Nucleus accumbens (tissue), 56 donors: Measurements from ENCODE around the gene SLC13A2.

Experiments
- DNase-seq, 56 donors: peaks; one replicate each; lab custom pipeline; 2025; lab: John Stamatoyannopoulos, UW

Gene SLC13A2

DNA sequence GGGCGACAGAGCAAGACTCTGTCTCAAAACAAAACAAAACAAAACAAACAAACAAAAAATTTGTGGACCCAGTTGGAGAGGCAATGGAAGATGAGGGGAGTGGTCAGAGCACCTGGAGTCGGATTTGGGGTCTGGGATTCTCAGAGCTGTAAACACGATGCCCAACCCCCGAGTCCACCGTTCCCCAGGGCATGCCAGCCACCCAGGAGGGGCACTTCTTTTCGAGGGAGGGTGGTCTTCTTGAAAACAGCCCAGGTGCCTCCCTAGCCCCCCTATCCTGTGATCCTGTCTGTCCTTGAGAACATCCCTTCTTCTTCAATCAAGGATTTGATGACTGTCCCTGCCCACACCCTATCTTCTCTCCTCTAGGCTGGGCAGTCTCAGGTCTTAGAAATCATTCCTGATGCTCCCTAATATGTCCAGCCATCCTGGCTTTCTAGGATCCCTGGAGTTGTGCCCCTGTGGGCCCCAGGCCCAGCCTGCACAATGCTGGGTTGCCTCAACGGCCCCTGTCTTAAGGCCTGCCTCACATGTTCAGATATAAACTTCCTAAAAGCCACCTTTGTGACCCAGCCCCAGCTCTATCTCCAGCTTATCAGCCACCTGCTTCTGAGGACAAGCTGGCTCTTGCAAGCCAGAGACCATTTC is 3.1 kb upstream of the SLC13A2 start:
- no peak for DNase-seq

DNA sequence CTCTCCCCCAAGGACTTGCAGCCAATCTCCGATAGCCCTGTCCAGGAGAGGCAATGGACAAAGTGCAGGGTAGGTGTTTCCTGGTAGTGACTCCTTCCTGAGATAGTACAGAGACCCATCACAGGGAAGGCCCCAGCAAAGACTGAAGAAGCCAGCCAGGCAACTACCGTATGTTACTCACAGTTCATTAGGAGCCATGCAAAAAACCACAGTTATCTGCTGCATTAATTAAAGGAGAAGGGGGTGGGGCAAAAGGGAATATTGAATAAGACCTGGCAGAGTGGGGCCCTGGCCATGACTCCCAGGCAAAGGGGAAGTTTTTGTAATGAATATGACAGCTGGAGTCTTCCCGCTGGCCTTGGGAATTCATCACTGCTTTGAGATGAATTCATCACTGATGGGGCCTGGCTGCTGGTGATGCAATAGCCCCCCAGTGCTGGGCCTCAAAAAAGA is 2.5 kb upstream of the SLC13A2 start:
- no peak for DNase-seq

DNA sequence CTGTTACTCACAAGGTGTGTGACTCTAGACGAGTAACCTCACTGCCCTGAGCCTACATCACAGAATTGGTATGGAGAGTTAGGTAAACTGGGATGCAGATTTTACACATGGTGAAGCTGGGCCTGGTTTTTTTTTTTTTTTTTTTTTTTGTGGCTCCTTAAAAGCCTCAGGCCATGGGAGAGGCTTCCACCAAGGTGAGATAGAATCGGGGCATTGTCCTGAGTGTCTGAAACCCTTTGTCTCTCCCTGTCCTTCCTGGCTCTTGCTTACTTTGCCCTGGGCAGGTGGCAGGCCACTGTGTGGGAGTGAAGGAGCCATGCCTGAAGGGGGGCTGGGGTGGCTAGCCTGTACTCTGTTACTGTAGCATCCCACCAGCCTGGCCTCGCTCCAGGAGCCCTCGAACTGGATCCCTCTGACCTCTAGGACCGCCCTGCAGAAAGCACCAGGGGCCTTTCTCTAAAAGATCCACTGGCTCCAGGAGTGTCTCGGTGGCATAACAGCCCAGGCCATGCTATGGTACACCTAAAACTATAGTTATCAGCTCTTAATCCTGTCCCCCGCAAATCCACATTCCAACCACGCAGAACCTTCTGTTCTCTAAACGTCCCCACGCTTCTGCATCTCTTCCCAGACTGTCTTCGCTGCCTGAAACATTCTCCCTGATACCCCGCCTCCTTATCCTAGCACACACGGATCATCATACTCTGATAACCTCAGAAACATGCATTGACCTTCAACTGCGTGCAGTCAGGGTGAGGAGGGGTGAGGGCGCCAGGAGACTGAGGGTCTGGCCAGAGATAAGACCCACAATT is 1.7 kb upstream of the SLC13A2 start:
- DNase-seq = no peak

DNA sequence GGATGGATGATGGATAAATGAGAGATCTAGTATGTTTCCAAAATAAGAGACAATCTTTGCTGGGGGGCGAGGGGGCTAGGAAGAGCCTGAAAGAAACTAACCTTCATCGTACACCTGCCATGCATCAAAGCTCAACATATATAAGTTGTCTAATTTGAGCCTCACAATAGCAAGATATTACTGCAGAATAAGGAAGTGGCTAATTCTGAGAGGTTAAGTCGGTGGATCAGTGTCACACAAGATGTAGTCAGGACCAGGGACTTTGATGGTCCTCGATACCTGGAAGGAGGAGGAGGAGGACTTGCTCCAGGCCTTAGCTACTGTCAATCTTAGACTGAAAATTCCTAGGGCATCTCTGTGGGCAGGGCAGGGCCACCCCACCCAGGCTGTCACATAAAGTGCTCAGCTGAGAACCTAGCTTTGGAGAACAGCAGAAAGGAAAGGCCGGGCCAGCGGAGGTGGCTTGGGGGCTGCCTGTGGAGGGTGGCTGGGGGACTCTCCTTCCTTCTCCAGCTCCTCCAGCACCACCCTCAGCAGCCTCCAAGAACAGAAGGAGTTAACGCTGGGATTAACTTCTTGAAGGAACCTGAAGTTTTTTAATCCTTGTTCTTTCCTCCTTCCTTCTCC is 460 bp upstream of the SLC13A2 start:
- no peak for DNase-seq

DNA sequence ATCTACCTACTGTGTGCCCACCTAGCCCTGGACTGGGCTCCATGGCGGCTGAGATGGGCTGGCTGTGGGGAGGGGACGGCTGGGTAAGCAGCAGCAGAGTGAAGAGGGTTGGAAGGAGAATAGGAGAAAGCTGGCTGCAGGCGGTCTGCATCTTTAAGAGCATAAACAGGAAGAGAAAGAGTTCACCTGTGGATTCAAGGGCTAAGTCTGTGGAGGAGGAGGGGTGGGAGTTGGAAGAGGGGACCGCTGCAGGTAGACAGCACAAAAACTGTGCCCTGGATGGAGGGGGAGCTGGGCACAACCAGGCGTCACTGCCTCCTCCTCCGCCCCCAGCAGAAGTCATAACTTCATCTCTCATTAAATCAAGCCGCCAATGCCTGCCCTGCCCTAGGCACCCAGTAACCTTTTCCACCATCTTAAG is 677 bp downstream of the SLC13A2 start:
- no peak for DNase-seq

DNA sequence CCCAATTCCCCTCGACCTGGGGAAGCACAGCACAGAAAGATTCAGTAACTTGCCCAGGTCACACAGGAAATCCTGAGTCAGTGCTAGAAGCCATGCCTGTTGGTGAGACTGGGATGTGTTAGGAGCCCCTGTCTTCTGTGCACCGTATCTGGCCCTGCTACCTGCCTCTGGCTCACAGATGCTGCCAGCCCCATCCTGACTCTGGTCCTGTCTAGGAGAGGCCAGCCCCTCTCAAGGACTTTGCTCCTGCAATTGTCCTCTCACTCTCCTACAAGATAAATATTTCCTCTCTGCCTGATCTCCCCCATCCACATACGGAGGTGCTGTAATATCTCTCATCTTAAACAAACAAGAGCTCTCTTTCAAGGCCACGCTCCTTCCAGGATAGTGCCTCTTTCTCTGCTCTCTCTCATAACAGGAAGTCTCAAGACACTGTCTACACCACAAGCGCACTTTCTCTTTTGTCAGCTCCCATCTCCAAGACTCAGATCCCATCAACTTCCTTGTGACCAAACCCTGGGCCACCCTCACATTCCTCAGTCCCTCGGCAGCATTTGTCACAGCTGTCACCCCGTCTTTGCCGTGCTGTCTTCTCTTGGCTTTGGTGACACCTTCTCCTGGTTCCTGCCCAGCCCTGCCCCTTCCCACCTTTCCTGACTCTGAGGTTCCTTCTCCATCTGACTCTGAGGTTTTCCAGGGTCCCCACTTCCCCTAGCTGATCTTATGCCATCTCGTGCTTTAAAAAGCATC is 1.9 kb downstream of the SLC13A2 start:
- no peak for DNase-seq

DNA sequence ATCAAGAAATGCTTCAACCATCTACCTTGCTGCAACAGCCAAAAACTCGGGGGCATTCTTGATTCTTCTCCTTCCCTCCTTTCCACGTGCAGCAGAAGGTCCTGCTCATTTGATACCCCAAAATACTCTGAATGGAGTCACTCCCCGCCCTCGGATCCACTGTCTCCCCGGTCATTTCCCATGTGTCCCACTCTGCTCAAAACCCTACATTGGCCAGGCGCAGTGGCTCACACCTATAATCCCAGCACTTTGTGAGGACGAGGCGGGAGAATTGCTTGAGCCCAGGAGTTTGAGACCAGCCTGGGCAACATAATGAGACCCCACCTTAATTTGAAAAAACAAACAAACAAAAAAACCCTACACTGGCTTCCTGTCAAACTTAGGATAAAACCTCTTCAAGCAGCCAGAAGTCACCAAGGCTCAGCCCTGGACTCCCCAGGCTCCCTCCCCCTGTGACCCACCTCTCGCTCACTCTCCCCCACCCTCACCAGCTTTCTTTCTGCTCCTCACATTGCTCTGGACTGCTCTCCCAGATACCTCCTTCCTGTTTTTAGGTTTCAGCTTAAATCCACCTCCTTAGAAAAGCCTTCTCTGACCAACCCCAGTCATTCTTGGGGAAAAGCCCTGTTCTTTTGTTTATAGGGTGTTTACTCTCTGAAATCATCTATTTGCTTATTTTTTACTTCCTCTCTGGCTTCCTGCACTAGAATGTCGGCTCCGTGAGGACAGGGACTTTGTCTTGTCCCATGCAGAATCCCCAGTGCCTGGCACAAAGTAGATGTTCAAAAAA is 2.8 kb downstream of the SLC13A2 start:
- no peak for DNase-seq

DNA sequence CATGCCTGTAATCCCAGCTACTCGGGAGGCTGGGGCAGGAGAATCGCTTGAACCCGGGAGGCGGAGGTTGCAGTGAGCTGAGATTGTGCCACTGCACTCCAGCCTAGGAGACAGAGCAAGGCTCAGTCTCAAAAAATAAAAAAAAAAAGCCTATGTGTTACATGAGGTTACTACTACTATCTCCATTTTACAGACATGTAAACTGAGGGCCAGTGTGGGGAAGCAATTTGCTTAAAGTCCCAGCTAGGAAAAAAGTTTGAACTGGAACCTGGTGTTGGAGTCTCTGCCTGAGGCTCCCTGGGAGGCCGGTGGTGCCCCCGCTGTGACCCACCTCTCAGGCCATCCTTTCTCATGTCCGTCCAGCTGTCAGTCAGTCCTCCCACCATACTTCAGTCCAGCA is 4.5 kb downstream of the SLC13A2 start:
- DNase-seq = no peak

DNA sequence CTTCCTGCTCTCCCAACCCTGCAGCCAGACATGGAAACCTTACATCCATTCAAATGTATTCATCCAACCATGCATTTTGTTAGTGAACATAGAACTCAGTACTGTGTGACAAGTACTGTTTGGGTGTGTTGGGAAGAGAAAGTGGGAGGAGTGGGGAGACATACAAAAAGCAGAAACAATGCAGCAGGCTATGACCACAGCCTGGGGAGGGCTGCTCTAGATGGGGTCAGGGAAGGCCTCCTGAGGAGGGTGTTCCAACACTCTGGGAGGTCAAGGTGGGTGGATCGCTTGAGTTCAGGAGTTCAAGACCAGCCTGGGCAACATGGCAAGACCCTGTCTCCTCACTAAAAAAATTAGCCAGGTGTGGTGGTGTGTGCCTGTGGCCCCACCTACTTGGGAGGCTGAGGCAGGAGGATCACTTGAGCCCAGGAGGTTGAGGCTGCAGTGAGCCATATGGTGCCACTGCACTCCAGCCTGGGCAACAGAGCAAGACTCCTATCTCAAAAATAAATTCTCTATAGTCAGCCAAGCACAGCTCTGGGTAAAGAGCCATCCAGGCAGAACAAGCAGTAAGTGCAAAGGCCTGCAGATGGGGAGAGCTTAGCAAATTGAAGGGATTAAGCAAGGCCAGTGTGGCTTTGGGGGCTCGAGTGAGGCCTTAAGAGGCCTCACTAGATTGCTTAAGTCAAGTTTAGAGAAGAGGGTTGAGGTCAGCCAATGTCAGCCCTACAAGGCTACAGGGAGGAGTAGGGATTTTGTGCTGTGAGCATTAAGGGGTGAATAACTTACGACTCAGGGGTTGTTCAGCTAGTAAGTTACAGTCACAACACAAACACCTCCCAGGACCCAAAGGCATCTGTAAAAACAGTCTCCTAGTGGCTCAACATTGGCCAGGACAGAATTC is 5.5 kb downstream of the SLC13A2 start:
- no peak for DNase-seq

DNA sequence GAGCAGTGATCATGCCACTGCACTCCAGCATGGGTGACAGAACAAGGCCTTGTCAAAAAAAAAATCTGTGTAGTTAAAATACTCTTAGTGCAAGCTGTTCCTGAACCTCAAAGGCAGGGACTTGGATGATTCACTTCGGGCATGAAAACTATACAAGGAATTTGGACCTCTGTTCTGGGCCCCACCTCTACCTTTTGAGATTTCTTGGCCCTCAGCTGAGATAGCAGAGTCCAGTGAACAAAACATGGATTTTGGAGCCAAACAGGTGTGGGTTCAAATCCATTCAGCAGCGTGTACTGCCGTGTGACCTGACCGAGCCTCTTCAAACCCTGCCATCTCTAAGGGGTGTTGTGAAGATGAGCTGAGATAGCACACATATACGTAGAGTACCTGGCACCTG is 6.8 kb downstream of the SLC13A2 start:
- DNase-seq = no peak

DNA sequence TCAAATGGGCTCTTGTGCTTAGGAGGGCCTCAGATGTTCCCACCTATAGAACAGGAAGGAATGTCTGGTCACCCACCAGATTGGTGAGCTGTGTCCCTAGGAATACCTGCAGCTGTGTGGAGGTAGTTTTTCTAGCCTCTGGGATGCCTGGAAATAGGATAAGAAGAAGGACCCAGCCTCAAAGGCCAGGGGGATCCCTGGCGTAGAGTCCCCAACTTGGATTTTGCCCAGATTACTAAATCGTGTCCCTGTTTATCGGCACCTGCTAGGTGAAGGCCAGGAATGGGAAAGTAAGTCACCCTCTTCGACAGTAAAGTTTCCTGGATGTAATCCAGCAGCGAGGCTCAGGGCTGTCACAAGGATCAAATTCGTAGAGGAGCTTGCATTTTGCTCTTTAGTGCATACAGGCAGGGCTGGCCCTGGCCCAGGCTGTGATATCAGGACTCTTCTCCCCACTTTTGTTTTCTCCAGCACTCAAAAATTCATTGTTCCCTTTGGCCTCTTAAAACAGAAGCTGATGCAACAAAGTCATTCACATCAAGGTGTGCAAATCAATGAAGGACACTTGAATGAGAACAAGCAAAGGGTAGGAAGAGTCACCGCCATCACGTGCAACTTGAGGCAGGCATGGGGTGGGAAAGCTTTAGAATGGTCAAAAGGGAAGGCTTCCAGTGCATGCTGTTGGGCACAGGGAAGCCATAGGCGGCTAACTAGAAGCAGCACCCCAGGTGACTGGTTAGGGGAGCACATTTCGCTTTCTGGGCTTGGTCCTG is 7.5 kb downstream of the SLC13A2 start:
- DNase-seq = no peak

DNA sequence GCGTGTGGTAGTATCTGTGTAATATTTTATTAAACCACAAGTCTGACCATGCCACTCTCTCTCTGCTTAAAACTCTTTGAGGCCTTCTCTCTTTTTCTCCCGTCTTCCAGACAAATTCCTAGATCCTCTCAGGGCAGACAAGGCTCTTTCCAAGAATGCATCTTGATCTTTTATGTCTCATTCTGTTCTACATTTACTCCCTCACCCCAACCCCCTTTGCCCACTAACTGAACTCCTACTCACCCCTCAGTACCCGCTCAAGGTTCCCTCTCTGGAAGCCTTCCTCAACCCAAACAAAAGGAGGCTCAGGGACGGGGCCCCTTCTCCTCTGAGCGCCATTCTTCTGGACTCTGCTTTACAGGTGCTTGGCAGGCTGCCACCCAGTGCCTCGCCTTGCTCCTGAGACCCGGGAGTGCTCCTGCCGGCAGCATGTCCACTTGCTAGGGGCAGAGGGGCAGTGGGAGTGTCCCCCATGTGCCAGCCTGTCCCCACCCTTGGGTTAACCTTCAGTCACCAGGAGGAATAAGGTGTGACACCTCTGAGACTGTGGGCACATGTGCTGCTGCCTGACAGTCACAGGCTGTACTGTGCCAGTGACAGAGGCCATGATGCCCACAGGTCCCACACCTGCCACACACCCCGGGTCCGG is 9.2 kb downstream of the SLC13A2 start:
- DNase-seq = no peak

DNA sequence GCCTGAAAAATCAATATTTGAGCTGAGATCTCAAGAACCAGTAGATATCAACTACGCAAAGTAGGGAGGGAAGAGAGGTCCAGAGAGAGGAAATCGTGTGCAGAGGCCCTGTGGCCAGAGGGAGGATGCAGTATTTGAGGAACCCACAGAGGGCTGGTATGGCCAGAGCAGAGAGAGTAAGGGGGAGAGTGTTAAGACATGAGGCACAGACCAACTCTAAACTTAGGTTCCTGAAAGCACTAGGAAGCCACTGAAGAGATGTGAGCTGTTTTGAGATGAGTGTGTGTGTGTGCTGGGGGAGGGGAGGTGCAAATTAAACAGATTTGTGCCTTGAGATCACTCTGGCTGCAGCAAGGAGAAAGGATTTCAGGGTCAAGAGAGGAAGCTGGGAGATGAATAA is 10.9 kb downstream of the SLC13A2 start:
- no peak for DNase-seq

DNA sequence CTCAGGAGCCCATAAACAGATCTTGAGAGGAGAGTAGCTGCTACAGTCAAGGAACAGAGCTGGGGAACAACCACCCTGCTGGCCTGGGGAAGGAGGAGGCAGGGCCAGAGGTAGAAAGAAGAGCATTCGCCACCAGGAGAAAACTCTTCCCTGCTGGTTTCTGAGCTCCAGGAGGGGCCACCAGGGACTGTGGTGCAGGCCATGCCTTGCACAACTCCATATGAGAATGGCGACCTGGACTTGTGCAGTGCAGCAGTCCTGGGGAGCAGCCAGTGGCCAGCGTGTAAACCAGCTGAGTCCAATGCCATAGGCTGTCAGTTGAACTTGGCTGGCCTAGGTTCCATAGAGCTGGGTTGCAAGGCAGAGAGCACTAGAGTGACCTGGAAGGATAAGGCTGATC is 11.6 kb downstream of the SLC13A2 start:
- DNase-seq = no peak

DNA sequence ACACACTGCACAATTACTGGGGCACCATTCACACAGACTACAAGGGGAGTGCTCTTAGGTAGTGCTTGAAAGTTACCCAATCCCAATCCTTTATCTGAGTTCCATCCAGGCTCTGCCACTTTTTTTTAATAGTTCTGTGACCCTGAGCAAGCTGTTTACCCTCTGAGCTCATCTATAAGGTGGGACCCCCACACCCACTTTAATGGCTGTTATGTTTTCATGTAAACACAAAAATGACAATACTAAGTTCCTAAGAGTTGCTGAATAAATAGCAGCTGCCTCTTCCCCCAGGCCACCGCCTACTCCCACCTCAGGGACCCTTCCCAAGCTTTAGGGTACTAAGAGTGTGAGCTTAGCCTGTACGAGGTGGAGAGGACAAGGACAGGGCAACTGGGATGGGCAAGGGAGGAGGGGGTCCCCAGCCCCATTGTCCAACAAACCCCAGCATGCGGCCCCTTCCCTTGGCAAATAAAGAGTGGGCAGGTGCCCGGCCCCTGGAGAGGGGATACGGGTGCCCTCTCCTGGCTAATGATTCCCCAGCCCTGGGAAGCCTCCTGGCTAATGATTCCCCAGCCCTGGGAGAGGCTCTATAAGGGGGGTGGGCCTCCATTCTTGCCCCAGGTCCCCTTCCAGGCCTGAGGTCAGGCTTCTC is 14.6 kb downstream of the SLC13A2 start:
- no peak for DNase-seq

DNA sequence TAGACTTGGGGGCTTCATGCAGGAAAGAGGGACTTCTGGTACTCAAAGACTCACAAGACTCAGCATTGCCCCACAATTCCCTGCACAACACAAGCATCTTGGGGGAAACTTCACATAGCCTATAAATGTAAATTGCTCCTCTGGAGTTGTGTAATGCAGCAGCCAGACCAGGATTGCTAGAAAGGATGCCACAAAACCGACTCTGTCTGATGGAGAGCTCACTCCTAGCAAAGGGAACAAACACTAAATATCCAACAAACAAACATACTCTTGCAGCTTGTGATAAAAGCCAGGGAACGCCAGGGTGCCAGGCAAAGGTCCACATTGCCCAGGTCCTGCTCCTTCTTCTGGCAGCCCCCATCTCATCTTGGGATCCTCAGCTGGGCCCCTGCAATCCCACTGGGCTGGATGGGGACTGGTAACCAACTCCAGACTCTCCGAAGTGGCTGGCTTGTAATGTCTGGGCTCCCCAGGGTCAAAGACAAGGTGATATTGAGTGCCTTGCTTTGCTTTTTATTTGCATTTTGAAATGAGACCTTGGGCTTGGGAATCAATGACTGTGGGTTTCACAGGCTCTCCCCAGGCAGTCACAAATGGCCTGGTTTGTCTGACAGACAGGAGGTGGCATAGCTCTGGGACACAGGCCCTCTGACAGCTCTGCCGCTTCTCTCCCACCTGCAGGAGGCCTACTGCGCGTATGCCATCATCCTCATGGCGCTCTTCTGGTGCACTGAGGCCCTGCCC is 15.3 kb downstream of the SLC13A2 start:
- no peak for DNase-seq

DNA sequence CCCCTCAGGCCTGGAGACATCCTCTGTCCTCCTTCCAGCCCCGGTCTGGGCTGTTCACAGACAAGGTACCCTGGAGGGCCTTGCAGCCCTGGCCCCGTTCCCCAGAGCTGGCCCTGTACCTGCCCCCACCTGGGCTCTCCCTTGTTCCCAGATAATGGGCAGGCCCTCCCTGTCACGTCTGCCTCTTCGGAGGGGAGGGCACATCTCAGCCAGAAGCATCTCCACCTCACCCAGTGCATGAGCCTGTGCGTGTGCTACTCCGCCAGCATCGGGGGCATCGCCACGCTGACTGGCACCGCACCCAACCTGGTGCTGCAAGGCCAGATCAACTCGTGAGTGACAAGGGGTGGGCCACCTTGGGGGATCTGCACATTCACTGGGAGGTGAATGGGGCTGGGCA is 17.8 kb downstream of the SLC13A2 start:
- DNase-seq = no peak
